HCT116 (cell line): ENCODE results near the gene ACR. TPM values are rescaled to one million over a fixed set of nuclear protein-coding genes. Genes with fewer than 3 reads are reported as not detected.

Experiments used
- ATAC-seq: fragments of 200-7000 bp; cut with Tn5 transposase; 2 replicates; pipeline ENCODE4 v1.9.1; 2020; ENCODE audit warnings: mild to moderate bottlenecking, moderate library complexity
- BruUV-seq: library from RNA; stranded (reverse); fragments of 400-500 nt; replicated peaks from 2 replicates; lab custom pipeline; 2021; lab: Mats Ljungman, UMichigan
- CTCF ChIA-PET: fragments of 300-600 bp; sonication (Branson Sonifier 250); formaldehyde crosslinking; loops from one replicate; lab custom pipeline; 2021; ENCODE audit warnings: antibody characterized with exemption; lab: Charles Lee
- POLR2A ChIA-PET: fragments of 300-600, 350-600 bp; sonication (Branson Sonifier 250); formaldehyde crosslinking; loops from one replicate; lab custom pipeline; 2021; ENCODE audit warnings: antibody characterized with exemption; lab: Charles Lee
- RAD21 ChIA-PET, 2 experiments: fragments of 300-600 bp; sonication (Branson Sonifier 250); formaldehyde crosslinking; loops; one replicate each; lab custom pipeline; 2023; ENCODE audit warnings: low total read pairs in 2 of 2; ENCODE audit not compliant: uncharacterized antibody in 2 of 2, unreplicated experiment in 2 of 2, low non-redundant PET in 1 of 2; lab: Charles Lee
- DNase-seq: peaks from one replicate; pipeline ENCODE4 v3.0.0-alpha.2; 2010; ENCODE audit warnings: low read depth, low spot score
- H2AFZ ChIP-seq: fragments of 200-600 bp; shearing (Covaris generic), sonication (generic); 2 replicates; pipeline ENCODE4 v1.6.1; 2017; ENCODE audit warnings: low read depth, mixed run types, mixed read lengths, antibody characterized with exemption, low read length; ENCODE audit not compliant: poor library complexity, severe bottlenecking
- H3K27ac ChIP-seq: 2 replicates; pipeline ENCODE4 v1.5.1; 2012; ENCODE audit warnings: low read depth, low read length
- H3K27me3 ChIP-seq: fragments of 200-600 bp; sonication (generic); 2 replicates; pipeline ENCODE4 v1.6.1; 2016; ENCODE audit warnings: mixed run types, low read length, mixed read lengths; ENCODE audit not compliant: insufficient read depth
- H3K36me3 ChIP-seq, 2 experiments: fragments of 200-500 bp in 1 of 2; fragments of 200-600 bp in 1 of 2; sonication (Bioruptor generic) in 1 of 2; sonication (generic) in 1 of 2; 2 replicates each; pipeline versions ENCODE4 v1.5.1 to v1.6.1; 2014 to 2016; ENCODE audit warnings: low read length in 2 of 2, inconsistent platforms in 1 of 2, mixed read lengths in 1 of 2, mixed run types in 1 of 2; ENCODE audit not compliant: insufficient read depth in 2 of 2, control insufficient read depth in 1 of 2
- H3K4me1 ChIP-seq, 2 experiments: fragments of 200-600 bp in 1 of 2; sonication (generic) in 1 of 2; 2 replicates each; pipeline versions ENCODE4 v1.5.1 to v1.6.1; 2012 to 2017; ENCODE audit warnings: low read length in 2 of 2, inconsistent platforms in 1 of 2, mild to moderate bottlenecking in 1 of 2, mixed read lengths in 1 of 2, mixed run types in 1 of 2, moderate library complexity in 1 of 2; ENCODE audit not compliant: insufficient read depth in 2 of 2, control insufficient read depth in 1 of 2
- H3K4me2 ChIP-seq: fragments of 200-600 bp; sonication (generic); 2 replicates; pipeline ENCODE4 v1.6.1; 2017; ENCODE audit warnings: mixed run types, low read length, mixed read lengths
- H3K4me3 ChIP-seq, 2 experiments: fragments of 200-600 bp in 1 of 2; sonication (generic) in 1 of 2; replicated peaks in 1 of 2; 2 replicates each; pipeline ENCODE4 v1.5.1; 2011 to 2016; ENCODE audit warnings: low read length in 2 of 2, control low read depth in 1 of 2, low read depth in 1 of 2, mild to moderate bottlenecking in 1 of 2, mixed read lengths in 1 of 2, mixed run types in 1 of 2
- H3K79me2 ChIP-seq: fragments of 200-600 bp; sonication (generic); 2 replicates; pipeline ENCODE4 v1.6.1; 2017; ENCODE audit warnings: mild to moderate bottlenecking, mixed run types, low read length, moderate library complexity, mixed read lengths; ENCODE audit not compliant: insufficient read depth
- H3K9ac ChIP-seq: fragments of 200-600 bp; sonication (generic); 2 replicates; pipeline ENCODE4 v1.6.1; 2016; ENCODE audit warnings: low read length, mixed read lengths
- H3K9me2 ChIP-seq: fragments of 200-600 bp; sonication (generic), shearing (Covaris generic); 2 replicates; pipeline ENCODE4 v1.6.1; 2017; ENCODE audit warnings: mixed run types, mild to moderate bottlenecking, moderate library complexity; ENCODE audit not compliant: insufficient read depth
- H3K9me3 ChIP-seq, 2 experiments: fragments of 200-500 bp in 1 of 2; fragments of 200-600 bp in 1 of 2; sonication (Bioruptor generic) in 1 of 2; sonication (generic) in 1 of 2; 2 replicates each; pipeline ENCODE4 v1.6.1; 2014 to 2017; ENCODE audit warnings: low read length in 2 of 2, mixed read lengths in 2 of 2, inconsistent platforms in 1 of 2, low read depth in 1 of 2, mild to moderate bottlenecking in 1 of 2, mixed run types in 1 of 2, moderate library complexity in 1 of 2; ENCODE audit not compliant: control insufficient read depth in 1 of 2, insufficient read depth in 1 of 2
- H4K20me1 ChIP-seq: fragments of 200-600 bp; sonication (generic), shearing (Covaris generic); 2 replicates; pipeline ENCODE4 v1.6.1; 2017; ENCODE audit warnings: mixed run types, mild to moderate bottlenecking, moderate library complexity; ENCODE audit not compliant: insufficient read depth
- CEBPB ChIP-seq: IDR thresholded peaks from 2 replicates; pipeline ENCODE4 v1.6.1; 2012; ENCODE audit warnings: low read depth
- EGR1 ChIP-seq: IDR thresholded peaks from 2 replicates; pipeline ENCODE4 v1.6.1; 2012; ENCODE audit warnings: low read depth
- ELF1 ChIP-seq: IDR thresholded peaks from 2 replicates; pipeline ENCODE4 v1.6.1; 2012; ENCODE audit warnings: low read depth, borderline replicate concordance
- EZH2phosphoT487 ChIP-seq: fragments of 200-600 bp; IDR thresholded peaks from 2 replicates; pipeline ENCODE4 v1.6.1; 2018; ENCODE audit warnings: antibody characterized with exemption, borderline replicate concordance
- FOSL1 ChIP-seq: IDR thresholded peaks from 2 replicates; pipeline ENCODE4 v1.6.1; 2012; ENCODE audit warnings: low read depth
- JUND ChIP-seq: IDR thresholded peaks from 2 replicates; pipeline ENCODE4 v1.6.1; 2012
- POLR2A ChIP-seq: IDR thresholded peaks from 2 replicates; pipeline ENCODE4 v1.7.0; 2011; ENCODE audit warnings: borderline replicate concordance; ENCODE audit not compliant: insufficient read depth, insufficient read length; ENCODE audit errors: extremely low read depth
- POLR2AphosphoS5 ChIP-seq: IDR thresholded peaks from 2 replicates; pipeline ENCODE4 v1.6.1; 2011; ENCODE audit warnings: mild to moderate bottlenecking, low read depth, low read length, moderate library complexity
- SP1 ChIP-seq: IDR thresholded peaks from 2 replicates; pipeline ENCODE4 v1.6.1; 2012; ENCODE audit warnings: low read depth
- TCF7L2 ChIP-seq: IDR thresholded peaks from 2 replicates; pipeline ENCODE4 v1.7.0; 2011; ENCODE audit warnings: borderline replicate concordance, inconsistent platforms; ENCODE audit not compliant: insufficient read depth, insufficient read length; ENCODE audit errors: extremely low read depth
- ZFX ChIP-seq: fragments of 450-650 bp; IDR thresholded peaks from 2 replicates; pipeline ENCODE4 v1.6.1; 2017
- ZNF274 ChIP-seq: fragments of 200-500 bp; sonication (Bioruptor generic); IDR thresholded peaks from 2 replicates; pipeline ENCODE4 v1.6.1; 2014; ENCODE audit warnings: mild to moderate bottlenecking, low read depth, low read length, inconsistent platforms
- intact Hi-C: fragments of 100-400 bp; cut with micrococcal nuclease; formaldehyde crosslinking; loops from 2 replicates; pipeline ENCODE4 v1.10.0; 2022
- total RNA-seq: library from RNA; stranded (reverse); gene quantifications from one replicate; pipeline ENCODE4 v1.2.1, GENCODE V29; 2021; ENCODE audit not compliant: unreplicated experiment
- TF ChIP-seq, protein P1 (sequence below): IDR thresholded peaks from 2 replicates; pipeline ENCODE4 v1.6.1; 2012
- TF ChIP-seq, protein P2 (sequence below): IDR thresholded peaks from 2 replicates; pipeline ENCODE4 v1.6.1; 2012
- TF ChIP-seq, protein P3 (sequence below): IDR thresholded peaks from 2 replicates; pipeline ENCODE4 v1.6.1; 2012; ENCODE audit warnings: low read depth

The ACR gene
- total RNA-seq, 1 experiment from 2014 or later = 1.5 TPM

DNA sequence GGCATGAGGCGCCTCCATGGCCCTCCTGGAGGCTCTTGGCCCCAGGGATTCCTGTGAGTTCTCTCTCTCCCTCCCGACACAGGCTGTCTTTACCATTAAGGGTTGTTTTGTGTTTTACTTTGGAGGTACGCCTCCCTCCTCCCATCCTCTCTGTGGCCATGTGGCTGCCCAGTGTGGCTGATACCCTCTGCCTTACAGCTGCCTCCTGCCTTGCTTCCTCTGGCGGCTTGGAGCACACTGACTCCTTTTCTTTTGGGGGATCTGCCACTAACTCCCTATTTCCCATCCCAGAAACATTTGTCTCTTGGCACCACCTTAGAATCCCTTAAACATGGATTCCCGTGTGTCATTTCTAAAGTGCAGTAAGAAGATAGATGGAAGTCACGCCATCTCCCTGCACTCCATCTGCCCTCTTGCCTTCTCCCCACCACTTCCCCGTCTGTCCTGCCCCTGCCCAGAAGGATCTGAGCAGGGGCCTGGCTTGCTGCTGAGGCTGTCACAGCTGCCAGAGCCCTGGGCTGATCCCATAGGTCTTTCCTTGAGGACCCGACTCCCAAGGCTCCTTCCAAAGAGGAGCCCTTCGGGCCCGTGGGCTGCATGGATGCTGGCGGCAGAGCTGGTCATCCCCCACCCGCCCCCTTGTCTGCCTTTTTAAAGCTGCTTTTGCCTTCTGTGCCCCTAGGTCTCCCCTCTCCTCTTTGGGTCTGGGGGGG, 15.1 kb upstream of the ACR start:
- H3K9ac ChIP-seq = no peak overlapping the region
- no peaks in the 10 kb centered on the region for H3K9me2 ChIP-seq
- RAD21 ChIA-PET = no interaction called here
- H4K20me1 ChIP-seq = no peaks in the 10 kb centered on the region
- intact Hi-C loops = no loop called here
- BruUV-seq = no TSS peak
- no peaks in the 10 kb centered on the region for H3K79me2 ChIP-seq
- H3K27ac ChIP-seq = no peak overlapping the region
- no peaks in the 10 kb centered on the region for H3K9me3 ChIP-seq
- DNase-seq (no peak), ATAC-seq (no peak)
- H3K27me3 ChIP-seq = no peaks in the 10 kb centered on the region
- POLR2A ChIA-PET = no interaction called here
- TF ChIP-seq CEBPB (no peak), JUND (no peak), SP1 (no peak), POLR2AphosphoS5 (no peak), TCF7L2 (no peak), ELF1 (no peak), FOSL1 (no peak), EGR1 (no peak), ZNF274 (no peak), EZH2phosphoT487 (no peak), ZFX (no peak), POLR2A (no peak)
- TF ChIP-seq, protein P1, sequence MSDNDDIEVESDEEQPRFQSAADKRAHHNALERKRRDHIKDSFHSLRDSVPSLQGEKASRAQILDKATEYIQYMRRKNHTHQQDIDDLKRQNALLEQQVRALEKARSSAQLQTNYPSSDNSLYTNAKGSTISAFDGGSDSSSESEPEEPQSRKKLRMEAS = no peak
- TF ChIP-seq, protein P2, sequence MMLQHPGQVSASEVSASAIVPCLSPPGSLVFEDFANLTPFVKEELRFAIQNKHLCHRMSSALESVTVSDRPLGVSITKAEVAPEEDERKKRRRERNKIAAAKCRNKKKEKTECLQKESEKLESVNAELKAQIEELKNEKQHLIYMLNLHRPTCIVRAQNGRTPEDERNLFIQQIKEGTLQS = no peak
- TF ChIP-seq, protein P3, sequence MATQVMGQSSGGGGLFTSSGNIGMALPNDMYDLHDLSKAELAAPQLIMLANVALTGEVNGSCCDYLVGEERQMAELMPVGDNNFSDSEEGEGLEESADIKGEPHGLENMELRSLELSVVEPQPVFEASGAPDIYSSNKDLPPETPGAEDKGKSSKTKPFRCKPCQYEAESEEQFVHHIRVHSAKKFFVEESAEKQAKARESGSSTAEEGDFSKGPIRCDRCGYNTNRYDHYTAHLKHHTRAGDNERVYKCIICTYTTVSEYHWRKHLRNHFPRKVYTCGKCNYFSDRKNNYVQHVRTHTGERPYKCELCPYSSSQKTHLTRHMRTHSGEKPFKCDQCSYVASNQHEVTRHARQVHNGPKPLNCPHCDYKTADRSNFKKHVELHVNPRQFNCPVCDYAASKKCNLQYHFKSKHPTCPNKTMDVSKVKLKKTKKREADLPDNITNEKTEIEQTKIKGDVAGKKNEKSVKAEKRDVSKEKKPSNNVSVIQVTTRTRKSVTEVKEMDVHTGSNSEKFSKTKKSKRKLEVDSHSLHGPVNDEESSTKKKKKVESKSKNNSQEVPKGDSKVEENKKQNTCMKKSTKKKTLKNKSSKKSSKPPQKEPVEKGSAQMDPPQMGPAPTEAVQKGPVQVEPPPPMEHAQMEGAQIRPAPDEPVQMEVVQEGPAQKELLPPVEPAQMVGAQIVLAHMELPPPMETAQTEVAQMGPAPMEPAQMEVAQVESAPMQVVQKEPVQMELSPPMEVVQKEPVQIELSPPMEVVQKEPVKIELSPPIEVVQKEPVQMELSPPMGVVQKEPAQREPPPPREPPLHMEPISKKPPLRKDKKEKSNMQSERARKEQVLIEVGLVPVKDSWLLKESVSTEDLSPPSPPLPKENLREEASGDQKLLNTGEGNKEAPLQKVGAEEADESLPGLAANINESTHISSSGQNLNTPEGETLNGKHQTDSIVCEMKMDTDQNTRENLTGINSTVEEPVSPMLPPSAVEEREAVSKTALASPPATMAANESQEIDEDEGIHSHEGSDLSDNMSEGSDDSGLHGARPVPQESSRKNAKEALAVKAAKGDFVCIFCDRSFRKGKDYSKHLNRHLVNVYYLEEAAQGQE = no peak
- CTCF ChIA-PET = no interaction called here
- H3K36me3 ChIP-seq = peaks cover 0 to 7% of the 10 kb centered on the region in 2 experiments; a peak in 3 of 4 replicates
- no peaks in the 10 kb centered on the region for H3K4me1 ChIP-seq
- H3K4me2 ChIP-seq = no peak overlapping the region
- no peak overlapping the region for H2AFZ ChIP-seq
- H3K4me3 ChIP-seq = no peak overlapping the region
